Islet precursor cell (in vitro differentiated cells): ENCODE measurements around the gene RTF1.

Experiments
- DNase-seq: peaks from one replicate; pipeline ENCODE4 v3.0.0-alpha.2; 2018

The RTF1 gene

DNA sequence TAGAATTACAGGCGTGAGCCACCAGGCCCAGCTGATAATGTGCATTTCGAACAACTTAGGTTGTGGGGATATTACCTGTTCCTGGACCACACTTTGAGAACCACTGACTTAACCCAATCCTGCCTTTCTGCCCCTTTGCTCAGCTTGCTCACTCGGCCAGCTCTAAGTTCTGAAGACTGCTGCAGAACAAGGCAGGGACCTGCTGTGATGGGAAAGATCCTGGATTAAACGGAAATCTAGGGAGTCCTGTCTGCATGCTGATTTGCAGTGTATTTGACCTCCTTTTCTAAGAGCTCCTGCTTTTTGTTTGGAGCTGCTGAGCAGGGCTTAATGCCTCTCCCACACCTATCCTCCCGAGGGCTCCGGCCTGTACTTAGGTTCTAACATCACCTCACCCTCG is 93.8 kb downstream of the RTF1 start:
- no peak for DNase-seq

DNA sequence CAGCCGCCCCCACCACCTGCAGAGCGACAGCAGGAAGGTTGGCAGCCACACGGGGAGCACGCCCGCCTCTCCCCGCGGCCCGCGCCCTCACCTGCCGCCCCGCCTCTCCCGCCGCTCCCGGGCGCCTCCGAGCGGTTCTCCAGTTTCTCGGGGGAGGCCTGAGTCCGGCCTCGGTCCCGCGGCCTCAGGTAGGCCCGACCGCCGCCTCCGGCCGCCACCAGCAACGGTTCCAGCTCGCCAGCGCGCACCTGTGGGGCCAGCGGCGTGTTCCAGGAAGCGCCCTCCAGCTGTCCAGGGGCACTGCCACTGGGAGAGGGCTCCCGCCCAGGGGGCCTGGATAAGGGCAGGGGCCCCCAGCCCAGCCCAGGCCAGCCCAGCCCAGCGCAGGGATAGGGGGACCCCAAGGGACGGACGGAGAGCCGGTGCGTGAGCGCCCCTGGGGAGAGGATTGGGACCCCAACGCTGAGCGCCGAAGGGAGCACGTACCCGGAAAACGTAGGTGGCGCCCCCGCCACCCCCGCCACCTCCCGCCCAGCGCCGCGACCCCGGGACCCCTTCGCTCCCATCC is 94.5 kb downstream of the RTF1 start:
- DNase-seq, result no peak

DNA sequence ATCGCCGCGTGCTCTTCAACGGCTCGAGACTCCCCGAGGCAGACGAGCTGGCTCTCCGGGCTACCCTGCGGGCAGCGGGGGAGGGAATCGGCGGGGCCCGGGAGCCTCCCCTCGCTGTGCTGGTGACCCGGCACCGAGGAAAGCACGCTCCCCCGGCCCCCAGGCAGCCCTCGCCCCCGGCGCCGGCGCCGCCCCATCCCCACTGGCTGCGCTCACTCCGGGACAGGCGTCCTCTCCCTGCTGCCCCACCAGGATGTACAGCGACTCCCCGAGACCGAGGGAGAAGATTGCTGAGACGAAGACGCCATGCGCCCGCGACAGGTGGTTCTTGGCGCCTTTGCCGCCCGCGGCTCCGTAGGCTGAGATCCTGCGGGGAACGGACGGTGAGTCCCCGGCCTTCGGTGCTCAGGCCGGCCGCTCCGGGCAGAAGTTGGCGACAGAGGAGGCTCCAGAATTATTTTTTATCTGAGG is 95.0 kb downstream of the RTF1 start:
- no peak for DNase-seq

- DNase-seq, result no peak
These were observed 95.6 kb downstream of the RTF1 start for GRCh38 chr15:41512512-41512939.

DNA sequence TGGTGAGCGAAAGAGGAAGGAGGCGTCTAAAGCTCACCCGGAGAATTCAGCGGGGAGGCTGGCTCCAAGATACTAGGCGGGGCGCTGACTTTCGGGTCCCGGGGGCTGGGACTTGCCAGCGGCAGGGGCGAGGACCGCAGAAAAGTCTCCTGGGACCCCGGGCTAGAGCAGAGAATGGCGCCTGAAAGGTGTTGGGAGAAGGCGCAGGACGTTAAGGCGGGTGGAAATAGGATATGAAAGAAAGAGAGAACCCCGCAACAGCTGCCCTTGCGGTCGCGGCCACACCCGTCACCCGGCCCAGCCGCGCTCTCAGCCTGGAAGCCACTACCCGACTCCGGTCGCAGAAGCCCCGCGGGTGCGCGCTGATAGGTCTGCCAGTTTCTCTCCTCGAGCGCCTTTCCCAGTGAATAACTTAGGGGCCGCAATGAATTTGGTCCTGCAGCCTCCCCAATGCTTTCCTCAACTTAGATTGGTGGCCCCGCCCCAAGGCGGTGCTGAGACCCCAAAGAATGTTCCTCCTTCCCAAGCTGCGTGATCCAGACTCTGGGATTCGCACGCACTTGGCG is 96.1 kb downstream of the RTF1 start:
- DNase-seq, result peak; percentile 69

DNA sequence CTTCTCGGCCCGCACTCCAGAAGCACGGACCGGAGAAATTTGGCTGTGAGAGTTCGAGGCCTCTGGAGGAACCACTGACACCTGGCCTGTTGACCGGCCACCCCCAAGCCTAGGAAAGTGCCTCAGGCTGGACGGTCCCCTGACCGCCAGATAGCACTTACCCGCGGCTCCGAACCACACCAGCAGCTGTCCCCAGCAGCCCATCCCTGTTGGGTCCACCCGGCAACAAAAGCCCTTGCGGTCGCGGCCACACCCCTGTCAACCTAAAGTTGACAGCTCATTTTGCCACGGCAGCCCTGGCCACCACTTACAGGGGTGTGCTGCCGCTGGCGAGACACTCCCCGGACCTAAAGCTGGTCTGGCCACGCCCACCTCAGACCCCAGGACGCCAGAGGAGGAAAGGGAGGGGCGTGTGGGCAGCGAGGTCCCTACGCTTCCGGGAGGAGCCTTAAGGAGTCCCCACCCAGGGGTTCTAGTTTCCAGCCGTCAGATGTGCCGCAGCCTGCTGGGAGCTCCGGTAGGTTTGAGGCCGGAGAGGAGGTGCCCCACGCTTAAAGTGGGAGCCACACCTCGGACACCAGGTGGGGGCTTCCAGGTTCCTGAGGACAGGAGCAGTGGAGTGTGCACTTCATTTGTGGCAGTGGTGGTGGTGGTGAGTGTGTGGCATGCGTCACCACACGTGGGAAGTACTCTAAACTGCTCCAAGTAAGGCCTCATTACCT is 96.8 kb downstream of the RTF1 start, which contains the start of gene LTK:
Gene LTK (minus strand): TSS at position 322 of the 722 bp plus-strand sequence. CDS start 118 bp downstream, at position 204.
- peak; percentile 83 for DNase-seq

DNA sequence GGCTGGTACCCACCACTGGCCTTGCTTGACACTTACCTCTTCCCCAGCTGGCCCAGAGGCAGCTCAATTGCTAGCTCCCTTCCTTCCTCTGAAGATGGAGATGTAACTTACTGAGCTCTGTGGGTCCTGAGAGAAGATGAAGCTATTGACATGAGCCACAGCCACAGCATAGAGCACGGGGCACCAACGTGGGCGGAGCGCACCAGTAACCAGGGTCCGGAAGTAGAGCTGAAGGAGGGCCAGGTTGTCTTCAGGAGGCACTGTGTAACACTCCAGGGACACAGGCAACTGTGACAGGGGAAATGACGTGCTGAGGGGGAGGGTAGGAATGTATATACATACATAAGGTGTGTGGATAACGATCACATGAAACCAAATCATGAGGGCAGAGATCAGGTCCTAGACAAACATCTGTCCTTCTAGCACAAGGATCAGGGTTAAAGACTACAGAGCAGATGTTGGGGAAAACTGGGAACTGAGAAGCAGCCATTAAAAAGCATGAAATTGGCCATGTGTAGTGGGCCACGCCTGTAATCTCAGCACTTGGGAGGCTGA is 101.1 kb downstream of the RTF1 start:
- DNase-seq, result no peak

DNA sequence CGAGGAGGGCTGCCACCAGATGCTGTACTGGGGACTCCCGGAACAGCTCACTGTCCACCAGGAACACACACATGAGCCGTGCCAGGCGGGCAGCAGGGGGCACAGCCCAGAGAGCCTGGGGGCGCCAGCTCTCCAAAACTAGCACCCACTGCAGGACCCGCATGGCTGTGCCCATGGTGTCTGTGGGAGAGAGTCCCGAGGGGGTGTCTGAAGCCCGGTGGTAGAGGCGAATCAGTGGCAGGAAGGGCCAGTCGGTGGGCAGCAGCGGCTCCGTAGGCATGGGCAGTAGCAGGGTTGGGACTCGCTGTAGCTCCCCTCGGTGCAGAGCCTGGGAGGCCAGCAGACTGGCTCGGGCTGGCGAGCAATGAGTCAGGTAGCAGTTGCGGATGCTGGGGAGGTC is 103.7 kb downstream of the RTF1 start:
- no peak for DNase-seq

GRCh38 chr15:41521614-41522013 is 104.7 kb downstream of the RTF1 start:
- no peak for DNase-seq

- DNase-seq, result no peak
These were observed 106.2 kb downstream of the RTF1 start for GRCh38 chr15:41523097-41523496.

DNA sequence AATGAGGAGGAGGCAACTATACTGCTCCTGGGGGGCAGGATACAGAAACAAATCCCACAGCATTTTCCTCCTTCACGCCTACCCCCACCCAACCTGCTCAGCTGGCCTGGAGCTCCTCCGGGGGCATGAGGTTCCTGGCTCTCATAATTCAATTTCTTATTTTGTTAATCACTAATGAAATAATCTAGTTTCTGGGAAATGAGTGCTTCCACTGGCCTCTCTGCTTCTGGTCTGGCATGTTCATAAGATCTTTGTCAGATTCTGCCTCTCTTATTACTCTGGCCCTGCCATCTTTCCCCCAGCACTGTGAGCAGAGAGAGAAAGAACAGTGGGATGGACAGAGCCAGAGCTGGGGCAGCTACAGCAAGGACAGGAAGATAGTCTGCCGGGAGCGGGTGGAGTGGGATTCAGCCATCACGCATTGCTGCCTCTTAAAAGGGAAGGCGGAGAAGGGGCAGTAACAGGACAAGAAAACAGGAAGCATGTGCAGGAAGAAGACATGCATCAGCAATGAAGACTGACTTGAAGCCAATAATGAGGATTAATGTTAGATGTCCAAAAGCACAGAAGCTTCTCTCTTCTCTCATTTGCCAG is 113.6 kb downstream of the RTF1 start:
- DNase-seq, result no peak
